GM18498 (cell line): ENCODE results near the gene C10orf62.
"Not testable (repeated sequence)": the region's sequence is repeated elsewhere in the genome, so short reads cannot be mapped to it uniquely, and the experiment has no call there.

Experiments
- ATAC-seq: cut with Tn5 transposase; IDR thresholded peaks from one replicate; pipeline ENCODE4 v1.9.1; 2021; ENCODE audit warnings: mild to moderate bottlenecking, moderate library complexity; ENCODE audit not compliant: unreplicated experiment

C10orf62 gene

GRCh38 chr10:97589479-97589878 is at the start of gene C10orf62:
Gene C10orf62, plus strand, starts transcription at chr10:97589721. Its CDS starts 177 bp downstream, at chr10:97589898.
- no peak for ATAC-seq

- no peak for ATAC-seq
Measured at GRCh38 chr10:97540669-97541500, 48.6 kb upstream of the C10orf62 start.

GRCh38 chr10:97542169-97543024 is 47.1 kb upstream of the C10orf62 start:
- no peak for ATAC-seq

- no peak for ATAC-seq
Measured at GRCh38 chr10:97543025-97543546, 46.4 kb upstream of the C10orf62 start.

GRCh38 chr10:97546456-97547270 is 42.9 kb upstream of the C10orf62 start:
- no peak for ATAC-seq

- ATAC-seq = no peak
Measured at GRCh38 chr10:97547271-97547600, 42.3 kb upstream of the C10orf62 start.

GRCh38 chr10:97547962-97548361 is 41.6 kb upstream of the C10orf62 start:
- ATAC-seq = no peak

- ATAC-seq = no peak
Measured at GRCh38 chr10:97548828-97549455, 40.6 kb upstream of the C10orf62 start.

GRCh38 chr10:97549587-97550322 is 39.8 kb upstream of the C10orf62 start:
- ATAC-seq = no peak

GRCh38 chr10:97550336-97551149 is 39.0 kb upstream of the C10orf62 start:
- ATAC-seq = no peak

- no peak for ATAC-seq
Measured at GRCh38 chr10:97551271-97551670, 38.2 kb upstream of the C10orf62 start.

- peak; percentile 87 for ATAC-seq
Measured at GRCh38 chr10:97553575-97554031, 35.9 kb upstream of the C10orf62 start.

- ATAC-seq = not testable (repeated sequence)
Measured at GRCh38 chr10:97554336-97554735, 35.2 kb upstream of the C10orf62 start.

- not testable (repeated sequence) for ATAC-seq
Measured at GRCh38 chr10:97555541-97555940, 34.0 kb upstream of the C10orf62 start.

- not testable (repeated sequence) for ATAC-seq
Measured at GRCh38 chr10:97560731-97561381, 28.7 kb upstream of the C10orf62 start.

GRCh38 chr10:97561386-97562077 is 28.0 kb upstream of the C10orf62 start:
- ATAC-seq = not testable (repeated sequence)

GRCh38 chr10:97562329-97562728 is 27.2 kb upstream of the C10orf62 start:
- not testable (repeated sequence) for ATAC-seq

- ATAC-seq = no peak
Measured at GRCh38 chr10:97563337-97563736, 26.2 kb upstream of the C10orf62 start.
